NCI-H1092 treated with DMSO at 0.1 percent for 48 hours (cell line): ENCODE data around the gene UGT1A6.

ENCODE experiments used
- DNase-seq: peaks from one replicate; lab custom pipeline; 2025; lab: John Stamatoyannopoulos, UW

Gene UGT1A6

GRCh38 chr2:233819884-233820773 lies 127.4 kb downstream of the UGT1A6 start:
- no peak for DNase-seq

- DNase-seq, result no peak
These were observed 128.1 kb downstream of the UGT1A6 start for GRCh38 chr2:233820774-233821105.

GRCh38 chr2:233821196-233821595 lies 128.5 kb downstream of the UGT1A6 start:
- DNase-seq, result no peak

GRCh38 chr2:233821709-233822100 lies 129.0 kb downstream of the UGT1A6 start:
- DNase-seq, result no peak

DNA sequence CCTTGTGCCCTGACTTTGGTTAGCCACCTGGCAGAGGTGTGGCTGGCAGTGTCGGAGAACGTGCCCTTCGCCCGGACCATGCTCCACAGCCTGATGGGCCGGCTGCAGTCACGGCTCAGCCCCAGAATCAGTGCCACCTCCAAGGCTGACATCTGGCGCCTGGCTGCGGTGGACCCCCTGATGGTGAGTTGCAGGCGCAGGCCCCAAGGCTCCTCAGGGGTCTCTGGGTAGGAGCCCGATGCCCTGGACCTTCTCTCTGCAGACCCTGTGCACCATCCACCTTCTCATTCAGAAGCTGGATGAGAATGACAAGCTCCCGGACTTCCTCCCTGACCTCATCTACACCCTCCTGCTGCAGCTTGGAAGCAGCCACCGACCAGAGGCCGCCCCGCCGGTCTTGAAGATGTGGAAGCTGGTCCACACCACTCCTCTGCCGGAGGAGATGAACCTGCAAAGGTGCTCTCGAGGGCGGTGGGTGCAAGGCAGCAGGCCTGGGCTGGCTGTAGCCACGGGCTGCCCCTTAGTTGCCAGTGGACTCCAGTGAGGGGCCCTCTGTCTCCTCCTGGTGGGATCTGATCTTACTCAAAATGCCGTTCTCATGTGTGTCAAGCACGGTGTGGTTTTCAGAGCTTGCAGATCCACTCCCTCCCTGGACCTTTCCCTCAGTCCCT lies 129.5 kb downstream of the UGT1A6 start:
- DNase-seq, result no peak
